HEK293T (cell line): ENCODE results near the gene DHX8.

ENCODE experiments used
- CTCF ChIA-PET: fragments of 350-600 bp; formaldehyde crosslinking; extraction: SDS; loops from one replicate; lab custom pipeline; 2021; ENCODE audit warnings: antibody characterized with exemption, inconsistent platforms; lab: Yijun Ruan, JAX
- POLR2A ChIA-PET: fragments of 350-600 bp; formaldehyde crosslinking; extraction: SDS; loops from one replicate; lab custom pipeline; 2020; ENCODE audit warnings: antibody characterized with exemption, inconsistent platforms; lab: Yijun Ruan, JAX
- DNase-seq: peaks from one replicate; pipeline ENCODE4 v3.0.0; 2012; ENCODE audit warnings: mixed read lengths; ENCODE audit errors: extremely low spot score
- ARNT ChIP-seq: fragments of 450-650 bp; IDR thresholded peaks from 2 replicates; pipeline ENCODE4 v1.6.1; 2017; ENCODE audit warnings: mild to moderate bottlenecking
- BHLHE40 ChIP-seq: fragments of 450-650 bp; IDR thresholded peaks from 2 replicates; pipeline ENCODE4 v1.6.1; 2016; ENCODE audit warnings: mild to moderate bottlenecking, moderate library complexity, borderline replicate concordance
- CTBP1 ChIP-seq: fragments of 450-650 bp; IDR thresholded peaks from 2 replicates; pipeline ENCODE4 v1.6.1; 2016; ENCODE audit warnings: borderline replicate concordance
- ELF4 ChIP-seq: fragments of 450-650 bp; IDR thresholded peaks from 2 replicates; pipeline ENCODE4 v1.6.1; 2017; ENCODE audit warnings: antibody characterized with exemption
- FOXA1 ChIP-seq: fragments of 450-650 bp; IDR thresholded peaks from 2 replicates; pipeline ENCODE4 v1.6.1; 2016; ENCODE audit warnings: mild to moderate bottlenecking
- FOXK2 ChIP-seq: fragments of 450-650 bp; IDR thresholded peaks from 2 replicates; pipeline ENCODE4 v1.6.1; 2016; ENCODE audit warnings: mild to moderate bottlenecking
- FOXM1 ChIP-seq: fragments of 450-650 bp; IDR thresholded peaks from 2 replicates; pipeline ENCODE4 v1.6.1; 2017; ENCODE audit warnings: mild to moderate bottlenecking, borderline replicate concordance
- HDGF ChIP-seq: fragments of 450-650 bp; IDR thresholded peaks from 2 replicates; pipeline ENCODE4 v1.6.1; 2017; ENCODE audit warnings: antibody characterized with exemption, borderline replicate concordance
- L3MBTL2 ChIP-seq: fragments of 450-650 bp; conservative IDR thresholded peaks from 2 replicates; pipeline ENCODE4 v1.6.1; 2016; ENCODE audit warnings: mild to moderate bottlenecking
- LEF1 ChIP-seq: fragments of 450-650 bp; IDR thresholded peaks from 2 replicates; pipeline ENCODE4 v1.6.1; 2017; ENCODE audit warnings: mild to moderate bottlenecking, borderline replicate concordance
- NFRKB ChIP-seq: fragments of 450-650 bp; IDR thresholded peaks from 2 replicates; pipeline ENCODE4 v1.6.1; 2016; ENCODE audit warnings: mild to moderate bottlenecking, moderate library complexity
- SP1 ChIP-seq: fragments of 450-650 bp; IDR thresholded peaks from 2 replicates; pipeline ENCODE4 v1.6.1; 2017
- SUZ12 ChIP-seq: fragments of 450-650 bp; IDR thresholded peaks from 2 replicates; pipeline ENCODE4 v1.6.1; 2016; ENCODE audit warnings: mild to moderate bottlenecking
- TARDBP ChIP-seq: fragments of 450-650 bp; IDR thresholded peaks from 2 replicates; pipeline ENCODE4 v1.6.1; 2016
- ZNF384 ChIP-seq: fragments of 450-650 bp; IDR thresholded peaks from 2 replicates; pipeline ENCODE4 v1.6.1; 2016
- TF ChIP-seq, protein P1 (sequence below): fragments of 450-650 bp; IDR thresholded peaks from 2 replicates; pipeline ENCODE4 v1.6.1; 2016

The DHX8 gene

DNA sequence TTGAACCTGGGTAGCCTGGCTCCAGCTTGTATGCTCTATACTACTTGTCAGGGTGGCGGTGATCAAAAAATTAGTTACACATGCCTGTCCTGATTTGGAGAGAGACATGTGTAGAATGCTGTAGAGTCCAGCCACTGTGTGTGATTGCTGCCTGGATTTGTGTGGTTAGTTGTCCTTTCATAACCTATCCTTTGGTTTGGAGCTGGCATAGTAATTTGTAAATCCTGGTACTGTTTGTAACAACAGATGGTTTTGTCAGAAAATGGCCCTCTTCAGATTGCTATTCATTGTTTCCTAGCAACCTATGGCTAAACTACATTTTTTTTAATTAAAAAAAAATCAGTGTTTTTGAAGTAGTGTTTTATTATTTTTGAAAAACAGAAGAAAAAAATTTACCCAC lies 31.9 kb downstream of the DHX8 start:
- CTCF ChIA-PET = no interaction called here
- POLR2A ChIA-PET = interaction anchor here (1.0 to 1.1 kb wide), 2 partner anchors 117 to 148 kb away, joined by 3 read pairs; no protein-coding TSS in a partner anchor
- no peak for DNase-seq
- TF ChIP-seq ELF4 = no peak
- TF ChIP-seq ARNT = no peak
- TF ChIP-seq, protein P1, sequence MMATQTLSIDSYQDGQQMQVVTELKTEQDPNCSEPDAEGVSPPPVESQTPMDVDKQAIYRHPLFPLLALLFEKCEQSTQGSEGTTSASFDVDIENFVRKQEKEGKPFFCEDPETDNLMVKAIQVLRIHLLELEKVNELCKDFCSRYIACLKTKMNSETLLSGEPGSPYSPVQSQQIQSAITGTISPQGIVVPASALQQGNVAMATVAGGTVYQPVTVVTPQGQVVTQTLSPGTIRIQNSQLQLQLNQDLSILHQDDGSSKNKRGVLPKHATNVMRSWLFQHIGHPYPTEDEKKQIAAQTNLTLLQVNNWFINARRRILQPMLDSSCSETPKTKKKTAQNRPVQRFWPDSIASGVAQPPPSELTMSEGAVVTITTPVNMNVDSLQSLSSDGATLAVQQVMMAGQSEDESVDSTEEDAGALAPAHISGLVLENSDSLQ = no peak
- no peak for TF ChIP-seq HDGF
- TF ChIP-seq FOXA1 = no peak
- no peak for TF ChIP-seq TARDBP
- TF ChIP-seq NFRKB = no peak
- TF ChIP-seq ZNF384 = no peak

DNA sequence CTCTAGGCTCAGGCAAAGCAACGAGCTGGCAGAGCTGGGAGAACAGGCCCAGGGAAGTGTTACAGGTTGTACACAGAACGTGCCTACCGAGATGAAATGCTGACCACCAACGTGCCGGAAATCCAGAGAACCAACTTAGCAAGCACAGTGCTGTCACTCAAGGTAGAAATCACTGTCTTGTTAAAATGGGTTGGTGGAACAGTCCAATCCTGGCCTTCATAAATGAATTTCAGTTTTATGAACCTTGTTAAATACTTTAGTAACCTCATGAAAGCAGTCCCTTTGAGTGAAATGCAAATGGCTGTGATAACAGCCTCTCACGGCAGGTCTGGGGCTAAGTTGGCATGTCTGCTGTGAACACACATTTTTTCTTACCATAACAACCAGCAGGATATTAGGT lies 33.4 kb downstream of the DHX8 start:
- ChIA-PET POLR2A (no interaction called here), CTCF (no interaction called here)
- TF ChIP-seq ARNT (no peak), LEF1 (no peak)
- TF ChIP-seq, protein P1 = peak; percentile 86
- no peak for DNase-seq

DNA sequence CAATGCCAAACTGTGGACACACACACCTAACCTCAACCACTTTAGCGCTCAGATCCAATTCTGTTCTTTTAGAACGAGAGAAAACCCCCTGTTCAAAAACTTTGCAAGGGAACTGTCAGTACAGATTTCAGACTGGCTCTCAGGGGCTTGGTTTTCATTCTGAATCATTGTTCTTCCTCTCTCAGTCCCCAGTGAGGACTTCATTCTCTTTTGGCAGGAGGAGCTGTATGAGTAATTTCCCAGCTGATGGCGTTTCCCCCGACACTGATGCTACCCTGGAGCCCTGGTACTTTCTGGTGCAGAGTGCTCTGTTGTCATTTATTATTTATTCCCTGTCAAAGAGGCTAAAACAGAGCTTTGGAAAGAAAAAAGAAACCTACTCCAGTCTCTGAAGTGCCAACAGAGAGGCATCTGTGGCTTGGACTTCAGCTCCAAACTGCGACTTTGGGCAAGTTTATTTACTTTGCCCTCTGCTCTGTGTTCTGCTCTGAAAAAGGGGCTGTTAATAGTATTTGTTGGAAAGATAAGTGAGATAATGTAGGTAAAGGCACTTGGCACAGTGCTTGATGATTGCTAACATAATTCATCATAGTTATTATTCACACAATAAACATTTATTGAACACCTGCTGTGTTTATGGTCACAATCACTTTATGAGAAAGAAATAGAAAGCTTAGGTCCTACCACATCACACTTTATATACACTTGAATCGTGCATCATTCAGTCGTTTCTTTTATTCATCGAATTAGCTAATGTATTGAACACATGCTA lies 34.0 kb downstream of the DHX8 start:
- ChIA-PET CTCF (interaction anchor here (1.1 kb wide), 1 partner anchor 156 kb away, joined by 5 read pairs; no protein-coding TSS in a partner anchor), POLR2A (interaction anchor here (0.9 to 1.0 kb wide), 2 partner anchors 119 to 150 kb away, joined by 3 read pairs; no protein-coding TSS in a partner anchor)
- TF ChIP-seq, protein P1 = 0 out of 2 replicates have a peak, but pooled peaks have one; percentile 47
- TF ChIP-seq ZNF384 (no peak), SP1 (no peak)
- DNase-seq = no peak

DNA sequence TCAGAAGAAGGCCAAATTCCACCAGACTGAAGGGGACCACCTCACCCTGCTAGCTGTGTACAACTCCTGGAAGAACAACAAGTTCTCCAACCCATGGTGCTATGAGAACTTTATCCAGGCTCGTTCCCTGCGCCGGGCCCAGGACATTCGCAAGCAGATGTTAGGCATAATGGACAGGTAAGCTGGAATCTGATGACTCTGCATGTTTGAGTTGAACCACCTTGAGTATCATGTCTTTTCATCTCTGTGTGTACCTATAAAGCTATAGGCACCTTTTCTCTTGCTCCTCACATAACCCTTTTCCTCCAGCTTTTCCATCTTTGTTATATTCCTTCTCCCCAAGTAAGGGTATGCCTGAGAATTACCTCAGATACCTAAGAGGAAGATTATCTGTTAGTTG lies 37.6 kb downstream of the DHX8 start:
- ChIA-PET CTCF (interaction anchor here (1.2 kb wide), 1 partner anchor 9 kb away, joined by 4 read pairs; no protein-coding TSS in a partner anchor), POLR2A (no interaction called here)
- DNase-seq = no peak
- TF ChIP-seq ARNT = no peak
- TF ChIP-seq, protein P1 = no peak
- TF ChIP-seq HDGF = no peak
- no peak for TF ChIP-seq FOXK2
- TF ChIP-seq SP1 = no peak
- no peak for TF ChIP-seq CTBP1
- no peak for TF ChIP-seq TARDBP
- TF ChIP-seq SUZ12 = no peak
- TF ChIP-seq ELF4 = no peak
- TF ChIP-seq L3MBTL2 = no peak
- TF ChIP-seq ZNF384 = no peak
- TF ChIP-seq FOXA1 = no peak
- no peak for TF ChIP-seq FOXM1
- TF ChIP-seq NFRKB = no peak
- TF ChIP-seq LEF1 = no peak
- TF ChIP-seq BHLHE40 = no peak

DNA sequence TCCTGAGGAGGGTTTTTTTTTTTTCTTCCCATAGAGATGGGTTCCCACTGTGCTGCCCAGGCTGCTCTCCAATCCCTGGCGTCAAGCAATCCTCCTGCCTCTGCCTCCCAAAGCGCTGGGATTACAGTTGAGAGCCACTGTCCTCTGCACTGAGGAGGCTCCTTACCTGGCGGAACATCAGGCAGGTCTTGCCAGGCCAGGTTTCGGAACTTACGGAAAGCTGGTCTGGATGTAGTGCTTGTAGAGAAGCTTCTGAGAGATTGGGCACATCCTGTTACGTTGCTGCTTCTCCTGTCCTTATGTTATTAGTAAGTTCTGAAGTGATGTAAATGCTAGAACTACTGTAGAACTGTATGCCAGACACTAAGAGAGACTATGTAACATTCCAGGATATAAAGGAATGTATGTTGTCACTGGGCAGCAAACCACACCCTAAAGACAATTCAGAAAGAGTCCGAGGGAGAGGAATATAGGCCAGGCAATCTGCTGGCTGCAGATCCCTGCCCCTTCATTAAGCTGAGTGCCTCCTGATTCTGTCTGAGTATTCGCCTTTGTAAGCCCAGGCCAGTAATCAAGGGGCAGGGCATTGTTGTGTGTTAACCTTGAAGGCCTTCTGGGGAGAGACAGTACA lies 41.3 kb downstream of the DHX8 start:
- DNase-seq = no peak
- CTCF ChIA-PET = no interaction called here
- TF ChIP-seq LEF1 = no peak
- TF ChIP-seq L3MBTL2 = no peak
- no peak for TF ChIP-seq ZNF384
- TF ChIP-seq HDGF = no peak
- TF ChIP-seq FOXM1 = no peak
- no peak for TF ChIP-seq BHLHE40
- no peak for TF ChIP-seq ARNT
- TF ChIP-seq FOXA1 = no peak
- POLR2A ChIA-PET = interaction anchor here (1.8 kb wide), 1 partner anchor 157 kb away, joined by 9 read pairs; no protein-coding TSS in a partner anchor
